Lower lobe of right lung (tissue), 2 donors: ENCODE results near the gene CLDN7. TPM values are rescaled to one million over a fixed set of nuclear protein-coding genes. Genes with fewer than 3 reads are reported as not detected.
A peak's percentile ranks its signal among the peaks of the same experiment; 100 is the strongest.

Experiments used
- ATAC-seq, 2 donors: fragments of 200-7000 bp; cut with Tn5 transposase; one replicate each; pipeline ENCODE4 v1.9.1; 2020 to 2022; ENCODE audit warnings: mild to moderate bottlenecking in 2 of 2, moderate library complexity in 2 of 2
- DNase-seq: peaks from one replicate; pipeline ENCODE4 v3.0.0-alpha.2; 2020
- H3K27ac ChIP-seq: fragments of 200-600 bp; one replicate; pipeline ENCODE4 v1.8.0; 2022
- H3K27me3 ChIP-seq: fragments of 200-600 bp; one replicate; pipeline ENCODE4 v1.8.0; 2022; ENCODE audit warnings: low read depth
- H3K36me3 ChIP-seq: fragments of 200-600 bp; one replicate; pipeline ENCODE4 v1.8.0; 2022; ENCODE audit warnings: mild to moderate bottlenecking
- H3K4me1 ChIP-seq: fragments of 200-600 bp; one replicate; pipeline ENCODE4 v1.8.0; 2022
- H3K4me3 ChIP-seq: fragments of 200-600 bp; one replicate; pipeline ENCODE4 v1.8.0; 2022; ENCODE audit warnings: mild to moderate bottlenecking
- H3K9me3 ChIP-seq: fragments of 200-600 bp; one replicate; pipeline ENCODE4 v1.8.0; 2022
- CTCF ChIP-seq: fragments of 200-600 bp; IDR thresholded peaks from one replicate; pipeline ENCODE4 v1.8.0; 2022; ENCODE audit warnings: antibody characterized with exemption, mild to moderate bottlenecking
- intact Hi-C: fragments of 100-400 bp; cut with DNase I; formaldehyde crosslinking; loops from one replicate; pipeline ENCODE4 v1.11.0; 2022
- total RNA-seq: library from RNA; stranded (reverse); fragmentation: NEBNext Ultra II Directional; extraction: Animal tissue kit (Norgen Biotek cat#: 25700); gene quantifications from one replicate; pipeline ENCODE4 v1.2.1, GENCODE V29; 2021
- donor health status: DM: no; HTN: yes; CAD: no; lungs with severe emphysema.

CLDN7 gene
- total RNA-seq, 1 donor from 2014 or later, result 98.7 TPM

GRCh38 chr17:7284911-7285310, 22.6 kb upstream of the CLDN7 start:
- H3K36me3 ChIP-seq, result no peaks in the 10 kb centered on the region
- intact Hi-C loops, result no loop called here
- no peaks in the 10 kb centered on the region for H3K9me3 ChIP-seq
- DNase-seq (no peak), ATAC-seq (no peak)
- no peak overlapping the region for H3K27ac ChIP-seq
- TF ChIP-seq CTCF, result no peak
- no peak overlapping the region for H3K4me3 ChIP-seq
- H3K4me1 ChIP-seq, result peaks cover 27% of the 10 kb centered on the region
- peaks cover 19% of the 10 kb centered on the region for H3K27me3 ChIP-seq

- no peak overlapping the region for H3K27ac ChIP-seq
- no peaks in the 10 kb centered on the region for H3K36me3 ChIP-seq
- TF ChIP-seq CTCF, result no peak
- peaks cover 27% of the 10 kb centered on the region for H3K4me1 ChIP-seq
- intact Hi-C loops, result no loop called here
- H3K27me3 ChIP-seq, result peaks cover 18% of the 10 kb centered on the region
- no peaks in the 10 kb centered on the region for H3K9me3 ChIP-seq
- ATAC-seq, result no peak
- no peak for DNase-seq
- H3K4me3 ChIP-seq, result no peak overlapping the region
Measured at GRCh38 chr17:7283471-7284216, 21.4 kb upstream of the CLDN7 start.

- no peak for DNase-seq
- H3K4me1 ChIP-seq, result peaks cover 27% of the 10 kb centered on the region
- no peak for TF ChIP-seq CTCF
- H3K9me3 ChIP-seq, result no peaks in the 10 kb centered on the region
- no peak for ATAC-seq
- H3K4me3 ChIP-seq, result peak overlapping the region; percentile 52
- no peaks in the 10 kb centered on the region for H3K36me3 ChIP-seq
- peaks cover 16% of the 10 kb centered on the region for H3K27me3 ChIP-seq
- H3K27ac ChIP-seq, result no peak overlapping the region
- intact Hi-C loops, result no loop called here
Measured at GRCh38 chr17:7282752-7283321, 20.6 kb upstream of the CLDN7 start.

- H3K9me3 ChIP-seq, result no peaks in the 10 kb centered on the region
- no peak overlapping the region for H3K27ac ChIP-seq
- peak overlapping the region; percentile 52 for H3K4me3 ChIP-seq
- no peaks in the 10 kb centered on the region for H3K36me3 ChIP-seq
- intact Hi-C loops, result no loop called here
- H3K4me1 ChIP-seq, result peaks cover 27% of the 10 kb centered on the region
- DNase-seq (no peak), ATAC-seq (peak; percentile 1 to 3)
- H3K27me3 ChIP-seq, result peaks cover 12% of the 10 kb centered on the region
- TF ChIP-seq CTCF, result no peak
Measured at GRCh38 chr17:7281953-7282751, 19.9 kb upstream of the CLDN7 start.

- peaks cover 12% of the 10 kb centered on the region for H3K27me3 ChIP-seq
- no peaks in the 10 kb centered on the region for H3K9me3 ChIP-seq
- peaks cover 27% of the 10 kb centered on the region for H3K4me1 ChIP-seq
- peak; percentile 95 for DNase-seq
- H3K4me3 ChIP-seq, result peak within 1 kb of the TSS; percentile 52
- H3K36me3 ChIP-seq, result no peaks in the 10 kb centered on the region
- no peak for TF ChIP-seq CTCF
- H3K27ac ChIP-seq, result peak within 1 kb of the TSS; percentile 70
- ATAC-seq, result peak; percentile 95 to 97
- intact Hi-C loops, result no loop called here
Measured at GRCh38 chr17:7281074-7281952, 19.0 kb upstream of the CLDN7 start, which contains the start of gene SLC2A4. Gene SLC2A4, plus strand, starts transcription at chr17:7281718. Its CDS starts 217 bp downstream, at chr17:7281935.
